ENCODE measurements around the gene BMP7.
"Not testable (repeated sequence)": the region's sequence is repeated elsewhere in the genome, so short reads cannot be mapped to it uniquely, and the experiment has no call there.

Gene BMP7

DNA sequence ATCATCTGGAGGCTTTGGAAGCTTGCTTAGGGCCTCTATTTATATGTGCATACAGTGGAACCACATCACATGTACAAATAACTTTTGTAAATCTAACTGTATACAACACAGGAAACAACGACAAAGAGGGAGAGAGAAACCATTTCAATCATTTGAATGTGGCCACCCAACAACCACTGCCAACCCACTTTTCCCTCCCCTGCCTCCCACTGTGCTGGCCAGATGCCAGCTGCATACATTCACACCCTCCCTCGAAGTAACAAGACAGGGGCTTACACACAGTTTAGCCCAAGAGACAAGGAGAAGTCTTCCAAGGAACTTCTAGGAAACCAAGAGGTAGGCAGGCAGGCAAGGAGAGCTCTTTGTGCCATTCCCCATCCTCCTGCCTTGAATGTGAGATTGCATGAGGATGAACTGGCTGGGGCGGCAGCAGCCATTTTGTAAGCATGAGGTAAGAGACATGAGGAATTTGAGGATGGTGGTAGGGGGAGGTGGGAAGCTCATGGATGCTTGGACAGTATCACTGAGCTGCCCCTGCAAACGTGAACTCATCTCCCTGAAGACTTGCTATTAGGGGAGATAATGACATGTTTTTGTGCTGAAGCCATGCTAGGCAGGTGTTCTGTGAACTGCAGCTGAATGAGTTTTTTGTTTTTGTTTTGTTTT, 18.2 kb downstream of the BMP7 start:
- no peak for DNase-seq

DNA sequence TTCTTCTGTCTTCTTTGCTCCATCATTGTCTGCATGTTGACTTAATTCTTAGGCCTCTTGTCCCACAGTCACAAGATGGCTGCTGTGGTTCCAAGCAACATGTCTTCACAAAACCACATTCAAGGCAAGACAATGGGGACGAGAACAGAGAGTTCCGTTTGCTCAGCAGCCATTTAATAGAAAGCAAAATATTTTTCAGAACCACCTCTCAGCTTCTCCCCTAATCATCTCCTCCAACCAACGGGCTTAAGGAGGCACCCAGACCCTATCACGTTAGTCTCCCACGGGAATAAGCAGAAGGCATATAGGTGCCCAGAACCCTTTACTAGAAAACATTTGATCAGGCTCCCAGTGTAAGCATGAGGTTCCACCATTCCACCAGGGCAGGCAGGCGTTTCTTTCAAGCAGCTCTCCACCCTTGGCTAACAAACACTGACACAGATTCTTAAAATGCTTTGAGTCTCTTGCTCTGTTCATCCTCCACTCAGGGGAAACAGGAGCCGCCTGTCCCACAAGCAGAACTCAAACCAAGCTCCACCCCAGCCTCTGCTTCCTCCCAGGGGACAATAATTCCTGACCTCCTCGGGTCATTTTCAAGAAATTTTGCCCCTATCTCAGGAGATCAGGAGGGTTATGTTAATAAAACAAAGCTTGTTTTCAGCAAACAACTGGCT, 19.0 kb downstream of the BMP7 start:
- no peak for DNase-seq

DNA sequence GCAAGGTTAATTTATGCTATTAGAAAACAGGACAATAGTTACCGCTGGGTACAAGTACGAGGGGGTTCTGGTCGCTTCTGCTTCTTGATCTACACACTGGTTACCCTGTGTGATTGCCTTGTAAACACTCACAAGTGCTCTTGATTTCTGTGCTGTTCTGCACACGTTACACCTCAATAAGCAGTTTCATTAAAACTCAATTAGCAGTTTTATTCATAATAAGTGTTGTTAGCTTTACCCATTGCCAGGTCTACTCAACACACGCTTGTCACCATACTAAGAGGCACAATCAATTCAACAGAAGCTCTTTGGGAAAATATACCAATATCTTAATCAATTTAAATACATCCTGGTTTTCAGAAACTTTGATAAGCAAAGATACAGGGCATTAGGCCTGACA, 20.4 kb downstream of the BMP7 start:
- no peak for DNase-seq

GRCh38 chr20:57244627-57245214, 21.7 kb downstream of the BMP7 start:
- no peak for DNase-seq

DNA sequence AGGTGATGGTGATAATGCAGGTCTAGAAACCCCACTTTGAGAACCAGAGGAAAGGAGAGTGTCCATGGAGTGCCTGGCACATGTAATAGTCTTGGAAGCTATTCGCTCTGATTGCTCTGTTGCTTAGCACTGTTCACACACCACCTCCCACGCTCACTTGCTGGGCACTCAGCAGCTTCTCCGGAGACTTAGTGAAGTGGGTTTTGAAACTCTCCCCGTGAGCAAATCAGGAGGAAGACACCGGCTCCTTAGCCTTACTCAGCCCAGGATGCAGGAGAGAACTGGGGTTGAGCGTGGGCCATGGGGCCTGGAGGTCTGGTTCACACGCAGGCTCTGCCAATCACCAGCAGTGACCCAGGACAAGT, 22.2 kb downstream of the BMP7 start:
- DNase-seq, result no peak

DNA sequence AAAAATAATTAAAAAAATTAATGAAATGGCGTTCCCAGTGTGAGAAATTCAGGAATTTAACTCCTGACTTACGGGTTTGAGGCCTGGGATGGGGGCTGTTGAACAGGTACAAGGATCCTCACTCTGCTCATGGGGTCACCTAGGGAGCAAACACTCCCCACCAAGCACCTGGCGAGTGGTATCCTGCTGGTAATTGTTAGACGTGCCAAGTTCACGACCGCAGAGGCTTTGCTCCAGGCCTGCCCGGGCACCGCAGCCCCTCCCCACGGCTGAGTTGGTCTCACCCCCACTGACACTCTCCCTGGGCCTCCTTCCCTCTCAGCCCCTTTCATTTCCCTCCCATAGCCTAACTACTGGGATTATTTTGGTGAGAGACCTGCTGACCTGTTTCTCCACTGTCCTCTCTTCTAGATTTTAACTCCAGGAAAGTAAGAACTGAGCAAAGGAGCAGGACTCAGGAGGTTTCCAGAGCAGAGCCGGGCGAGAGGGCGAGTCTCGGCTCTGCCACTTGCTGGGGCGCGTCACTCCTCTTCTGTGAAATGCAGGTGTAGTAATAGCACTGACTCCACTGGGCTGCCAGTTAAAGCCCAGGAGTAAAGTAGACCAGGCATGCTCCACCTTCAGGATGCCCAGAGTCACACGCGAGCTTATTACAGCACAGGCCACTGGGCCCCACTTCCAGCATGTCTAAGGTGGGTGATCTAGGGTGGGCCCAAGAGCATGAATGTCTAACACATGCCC, 22.8 kb downstream of the BMP7 start:
- DNase-seq, result no peak

- DNase-seq, result no peak
These were observed 24.0 kb downstream of the BMP7 start for GRCh38 chr20:57242414-57242813.

- DNase-seq, result no peak
These were observed 25.0 kb downstream of the BMP7 start for GRCh38 chr20:57241363-57241991.

DNA sequence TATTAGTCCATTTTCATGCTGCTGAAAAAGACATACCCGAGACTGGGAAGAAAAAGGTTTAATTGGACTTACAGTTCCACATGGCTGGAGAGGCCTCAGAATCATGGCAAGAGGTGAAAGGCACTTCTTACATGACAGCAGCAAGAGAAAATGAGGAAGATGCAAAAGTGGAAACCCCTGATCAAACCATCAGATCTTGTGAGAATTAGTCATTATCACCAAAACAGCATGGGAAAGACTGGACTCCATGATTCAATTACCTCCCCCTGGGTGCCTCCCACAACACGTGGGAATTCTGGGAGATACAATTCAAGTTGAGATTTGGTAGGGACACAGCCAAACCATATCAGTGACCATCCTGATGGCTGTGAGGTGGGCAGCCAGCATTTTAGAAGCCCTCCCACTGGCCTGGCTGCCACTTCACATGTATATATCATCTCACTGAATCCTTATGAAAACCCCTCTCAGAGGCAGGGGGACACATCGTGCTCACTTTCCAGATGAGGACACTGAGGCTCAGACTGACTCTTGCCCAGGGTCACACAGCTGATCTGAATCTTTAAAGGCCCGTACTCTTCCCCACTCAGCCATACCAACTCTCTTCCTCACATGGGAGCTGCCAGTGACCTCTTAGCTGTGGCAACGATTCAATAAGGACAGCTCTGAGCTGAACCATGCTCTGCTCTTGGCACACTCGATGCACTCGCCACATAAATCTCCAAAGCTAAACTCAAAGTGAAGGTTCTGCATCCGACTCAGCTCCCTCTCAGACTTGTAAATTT, 25.7 kb downstream of the BMP7 start:
- no peak for DNase-seq

DNA sequence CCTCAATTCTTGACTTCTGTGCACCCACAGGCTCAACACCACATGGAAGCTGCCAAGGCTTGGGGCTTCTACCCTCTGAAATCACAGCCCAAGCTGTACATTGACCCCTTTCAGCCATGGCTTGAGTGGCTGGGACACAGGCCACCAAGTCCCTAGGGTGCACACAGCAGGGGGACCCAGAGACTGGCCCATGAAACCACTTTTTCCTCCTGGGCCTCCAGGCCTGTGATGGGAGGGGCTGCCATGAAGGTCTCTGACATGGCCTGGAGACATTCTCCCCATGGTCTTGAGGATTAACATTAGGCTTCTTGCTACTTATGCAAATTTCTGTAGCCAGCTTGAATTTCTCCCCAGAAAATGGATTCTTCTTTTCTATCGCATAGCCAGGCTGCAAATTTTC, 26.7 kb downstream of the BMP7 start:
- DNase-seq, result not testable (repeated sequence)

DNA sequence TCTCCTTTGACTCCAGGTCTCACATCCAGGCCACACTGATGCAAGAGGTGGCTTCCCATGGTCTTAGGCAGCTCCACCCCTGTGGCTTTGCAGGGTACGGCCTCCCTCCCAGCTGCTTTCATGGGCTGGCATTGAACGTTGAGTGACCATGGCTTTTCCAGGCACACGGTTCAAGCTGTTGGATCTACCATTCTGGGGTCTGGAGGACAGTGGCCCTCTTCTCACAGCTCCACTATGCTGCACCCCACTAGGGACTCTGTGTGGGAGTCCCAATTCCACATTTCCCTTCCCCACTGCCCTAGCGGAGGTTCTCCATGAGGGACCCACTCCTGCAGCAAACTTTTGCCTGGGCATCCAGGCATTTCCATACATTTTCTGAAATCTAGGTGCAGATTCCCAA, 27.1 kb downstream of the BMP7 start:
- DNase-seq, result not testable (repeated sequence)

DNA sequence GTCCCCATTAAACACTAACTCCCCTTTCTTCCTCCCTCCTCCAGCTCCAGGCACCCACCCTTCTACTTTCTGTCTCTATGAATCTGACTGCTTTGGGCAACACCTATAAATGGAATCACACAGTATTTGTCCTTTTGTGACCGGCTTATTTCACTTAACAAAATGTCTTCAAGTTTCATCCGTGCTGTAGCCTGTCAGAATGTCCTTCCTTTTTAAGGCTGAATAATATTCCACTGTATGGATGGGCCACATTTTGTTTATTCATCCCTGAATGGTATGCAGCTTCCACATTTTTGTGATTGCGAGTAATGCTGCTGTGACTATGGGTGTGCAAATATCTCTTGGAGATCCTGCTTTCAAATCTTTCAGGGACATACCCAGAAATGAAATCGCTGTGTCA, 28.4 kb downstream of the BMP7 start:
- DNase-seq, result no peak

GRCh38 chr20:57237585-57237953, 28.9 kb downstream of the BMP7 start:
- no peak for DNase-seq

GRCh38 chr20:57236813-57237584, 29.4 kb downstream of the BMP7 start:
- no peak for DNase-seq

GRCh38 chr20:57234556-57235251, 31.7 kb downstream of the BMP7 start:
- no peak for DNase-seq

DNA sequence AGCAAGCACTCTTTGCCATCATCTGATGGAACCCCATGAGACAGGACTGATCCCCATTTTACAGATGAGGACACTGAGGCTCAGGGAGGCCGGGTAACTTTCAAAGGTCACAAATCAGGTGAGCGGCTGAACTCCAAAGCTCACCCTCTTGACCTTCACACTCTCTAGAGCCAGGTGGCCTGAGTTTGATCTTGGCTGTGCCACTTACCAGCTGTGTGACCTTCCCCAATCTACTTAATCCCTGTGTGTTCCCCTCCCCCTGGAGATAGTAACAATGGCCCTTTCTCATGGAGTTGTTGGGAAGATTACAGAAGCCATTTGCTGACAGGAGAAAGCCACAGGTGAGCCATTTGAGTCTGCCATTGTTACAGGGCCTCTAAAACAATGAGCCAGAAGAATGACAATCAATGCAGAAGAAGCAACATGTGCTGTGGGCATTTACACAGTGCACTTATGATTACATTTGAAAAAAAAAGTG, 34.5 kb downstream of the BMP7 start:
- no peak for DNase-seq

GRCh38 chr20:57231161-57231560, 35.3 kb downstream of the BMP7 start:
- no peak for DNase-seq

DNA sequence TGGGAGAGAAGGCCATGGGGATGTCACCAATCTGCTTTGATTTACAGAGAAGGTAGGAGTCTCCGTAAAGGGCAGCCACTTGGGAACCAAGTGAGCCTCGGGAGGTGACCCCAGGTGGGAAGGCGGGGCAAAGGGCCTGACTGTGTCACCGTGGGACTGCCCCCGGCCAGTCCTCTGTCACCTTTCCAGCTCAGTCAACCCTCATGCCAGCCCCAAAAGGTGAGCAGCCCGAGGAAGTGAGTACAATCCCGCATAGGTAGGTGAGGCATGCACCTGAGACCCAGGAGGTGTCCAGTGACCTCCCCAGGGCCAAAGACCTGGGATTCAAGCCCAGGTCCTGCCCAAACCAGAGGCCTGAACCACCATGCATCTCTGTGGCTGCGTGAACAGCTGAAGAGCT, 36.2 kb downstream of the BMP7 start:
- DNase-seq, result no peak

DNA sequence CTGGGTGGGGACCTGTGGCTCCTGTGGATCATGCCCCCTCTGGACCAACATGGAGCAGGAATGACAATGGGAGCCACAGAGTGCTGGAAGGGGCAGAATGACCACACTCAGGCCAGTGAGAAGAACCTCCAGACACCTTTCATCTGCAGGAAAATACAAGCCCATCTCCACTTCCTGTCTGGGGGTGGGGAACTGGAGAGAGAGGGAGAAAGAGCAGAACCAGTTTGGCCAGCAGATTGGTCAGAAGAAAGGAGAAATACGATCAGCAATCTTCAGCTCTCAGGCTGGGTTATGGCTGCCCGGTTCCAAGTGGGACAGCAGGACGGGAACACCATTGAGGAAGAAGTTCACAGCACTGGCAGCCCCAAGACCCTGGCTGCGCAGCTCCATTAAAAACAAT, 37.0 kb downstream of the BMP7 start:
- no peak for DNase-seq

DNA sequence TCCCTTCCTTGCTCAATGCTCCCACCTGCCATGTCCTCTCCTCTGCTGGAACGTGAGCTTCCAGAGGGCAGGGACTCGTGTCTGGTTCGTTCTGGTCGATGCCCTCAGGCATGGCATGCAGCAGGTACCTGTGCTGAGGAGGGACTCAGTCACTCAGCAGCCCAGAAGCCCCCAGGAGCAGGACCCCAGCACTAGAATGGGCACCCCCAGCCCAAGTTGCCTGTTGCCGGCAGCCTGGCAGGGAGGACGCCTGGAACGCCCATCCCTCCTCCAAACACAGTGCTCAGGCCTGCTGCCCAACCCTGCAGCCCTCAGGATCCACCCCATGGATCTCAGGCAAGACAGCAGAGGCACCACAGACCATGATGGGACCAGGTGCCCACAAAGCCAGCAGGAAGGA, 40.6 kb downstream of the BMP7 start:
- DNase-seq, result no peak

DNA sequence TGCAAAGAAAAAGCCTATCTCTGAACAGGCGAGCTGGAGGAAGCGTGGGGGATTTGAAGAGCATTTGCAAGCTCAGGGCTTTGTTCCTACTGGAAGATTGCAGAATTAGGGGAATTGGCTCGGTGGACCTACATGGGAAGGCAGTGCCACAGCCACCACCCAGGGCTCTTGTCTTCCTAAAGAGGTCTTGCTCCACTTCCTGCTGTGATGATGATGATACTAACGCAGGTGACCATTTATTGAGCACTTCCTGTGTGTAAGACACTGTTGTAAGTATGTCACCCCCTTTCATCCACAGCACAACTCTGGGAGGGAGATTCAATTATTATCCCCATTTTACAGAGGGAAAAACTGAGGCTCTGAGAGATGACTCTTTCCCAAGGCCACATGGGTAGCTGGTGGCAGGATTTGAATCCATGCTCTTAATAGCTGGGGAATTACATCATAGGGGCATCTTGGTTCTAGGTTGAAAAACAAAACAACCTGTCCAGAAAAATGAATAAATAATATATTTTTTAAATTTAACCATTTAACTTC, 41.2 kb downstream of the BMP7 start:
- DNase-seq, result no peak

Data from activated CD4-positive, CD25-positive, alpha-beta regulatory T cell treated with anti-CD3 and anti-CD28 coated beads, Interleukin-2, amount 50 U/mL, for 72 hours (primary cell).